Parathyroid adenoma (tissue), 2 donors: Measurements from ENCODE around the gene DMXL1.

Experiments
- H2AFZ ChIP-seq: fragments of 300-600 bp; sonication (generic); one replicate; pipeline ENCODE4 v1.7.0; 2017; ENCODE audit warnings: antibody characterized with exemption, mild to moderate bottlenecking
- H3K27ac ChIP-seq: fragments of 300-600 bp; sonication (generic); one replicate; pipeline ENCODE4 v1.7.0; 2017
- H3K27me3 ChIP-seq: fragments of 300-600 bp; sonication (generic); one replicate; pipeline ENCODE4 v1.7.0; 2017; ENCODE audit warnings: low read length; ENCODE audit not compliant: control insufficient read depth, insufficient read depth
- H3K36me3 ChIP-seq: fragments of 300-600 bp; sonication (generic); one replicate; pipeline ENCODE4 v1.7.0; 2017; ENCODE audit warnings: low read length; ENCODE audit not compliant: control insufficient read depth, insufficient read depth
- H3K4me1 ChIP-seq: fragments of 300-600 bp; sonication (generic); one replicate; pipeline ENCODE4 v1.7.0; 2017; ENCODE audit warnings: control low read depth
- H3K4me2 ChIP-seq: fragments of 300-600 bp; sonication (generic); one replicate; pipeline ENCODE4 v1.7.0; 2017; ENCODE audit warnings: low read length
- H3K4me3 ChIP-seq: fragments of 300-600 bp; sonication (generic); one replicate; pipeline ENCODE4 v1.7.0; 2017; ENCODE audit warnings: low read depth, low read length
- H3K79me2 ChIP-seq: fragments of 300-600 bp; sonication (generic); one replicate; pipeline ENCODE4 v1.7.0; 2017; ENCODE audit warnings: control low read depth
- H3K9ac ChIP-seq: fragments of 300-600 bp; sonication (generic); one replicate; pipeline ENCODE4 v1.7.0; 2017; ENCODE audit warnings: mild to moderate bottlenecking
- H3K9me3 ChIP-seq: fragments of 300-600 bp; sonication (generic); one replicate; pipeline ENCODE4 v1.7.0; 2017; ENCODE audit warnings: low read length; ENCODE audit not compliant: control insufficient read depth
- TF ChIP-seq, protein P1 (sequence below): fragments of 300-600 bp; sonication (generic); IDR thresholded peaks from one replicate; pipeline ENCODE4 v1.7.0; 2017; ENCODE audit warnings: antibody characterized with exemption, mild to moderate bottlenecking
- donor health status: primary hyperparathyroidism.

DMXL1 gene, protein sequence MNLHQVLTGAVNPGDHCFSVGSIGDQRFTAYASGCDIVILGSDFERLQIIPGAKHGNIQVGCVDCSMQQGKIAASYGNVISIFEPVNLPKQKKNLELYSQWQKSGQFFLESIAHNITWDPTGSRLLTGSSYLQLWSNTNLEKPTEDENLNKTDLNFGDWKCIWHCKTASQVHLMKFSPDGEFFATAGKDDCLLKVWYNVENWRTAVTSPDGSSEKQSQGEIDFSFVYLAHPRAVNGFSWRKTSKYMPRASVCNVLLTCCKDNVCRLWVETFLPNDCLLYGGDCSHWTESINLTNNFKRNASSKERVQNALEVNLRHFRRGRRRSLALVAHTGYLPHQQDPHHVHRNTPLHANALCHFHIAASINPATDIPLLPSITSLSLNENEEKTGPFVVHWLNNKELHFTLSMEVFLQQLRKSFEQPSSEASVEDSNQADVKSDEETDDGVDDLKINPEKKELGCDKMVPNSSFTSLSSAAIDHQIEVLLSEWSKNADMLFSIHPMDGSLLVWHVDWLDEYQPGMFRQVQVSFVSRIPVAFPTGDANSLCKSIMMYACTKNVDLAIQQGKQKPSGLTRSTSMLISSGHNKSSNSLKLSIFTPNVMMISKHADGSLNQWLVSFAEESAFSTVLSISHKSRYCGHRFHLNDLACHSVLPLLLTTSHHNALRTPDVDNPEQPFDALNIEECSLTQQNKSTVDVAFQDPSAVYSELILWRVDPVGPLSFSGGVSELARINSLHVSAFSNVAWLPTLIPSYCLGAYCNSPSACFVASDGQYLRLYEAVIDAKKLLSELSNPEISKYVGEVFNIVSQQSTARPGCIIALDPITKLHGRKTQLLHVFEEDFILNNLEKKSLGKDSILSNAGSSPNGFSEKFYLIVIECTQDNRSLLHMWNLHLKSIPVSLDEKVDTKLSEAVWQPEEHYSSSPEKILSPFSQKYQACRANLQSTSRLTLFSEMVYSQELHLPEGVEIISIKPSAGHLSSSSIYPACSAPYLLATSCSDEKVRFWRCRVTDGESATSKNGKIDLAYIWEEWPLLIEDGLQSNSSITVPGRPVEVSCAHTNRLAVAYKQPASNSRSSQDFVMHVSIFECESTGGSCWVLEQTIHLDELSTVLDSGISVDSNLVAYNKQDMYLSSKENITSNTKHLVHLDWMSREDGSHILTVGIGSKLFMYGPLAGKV (N-terminal part only)

DNA sequence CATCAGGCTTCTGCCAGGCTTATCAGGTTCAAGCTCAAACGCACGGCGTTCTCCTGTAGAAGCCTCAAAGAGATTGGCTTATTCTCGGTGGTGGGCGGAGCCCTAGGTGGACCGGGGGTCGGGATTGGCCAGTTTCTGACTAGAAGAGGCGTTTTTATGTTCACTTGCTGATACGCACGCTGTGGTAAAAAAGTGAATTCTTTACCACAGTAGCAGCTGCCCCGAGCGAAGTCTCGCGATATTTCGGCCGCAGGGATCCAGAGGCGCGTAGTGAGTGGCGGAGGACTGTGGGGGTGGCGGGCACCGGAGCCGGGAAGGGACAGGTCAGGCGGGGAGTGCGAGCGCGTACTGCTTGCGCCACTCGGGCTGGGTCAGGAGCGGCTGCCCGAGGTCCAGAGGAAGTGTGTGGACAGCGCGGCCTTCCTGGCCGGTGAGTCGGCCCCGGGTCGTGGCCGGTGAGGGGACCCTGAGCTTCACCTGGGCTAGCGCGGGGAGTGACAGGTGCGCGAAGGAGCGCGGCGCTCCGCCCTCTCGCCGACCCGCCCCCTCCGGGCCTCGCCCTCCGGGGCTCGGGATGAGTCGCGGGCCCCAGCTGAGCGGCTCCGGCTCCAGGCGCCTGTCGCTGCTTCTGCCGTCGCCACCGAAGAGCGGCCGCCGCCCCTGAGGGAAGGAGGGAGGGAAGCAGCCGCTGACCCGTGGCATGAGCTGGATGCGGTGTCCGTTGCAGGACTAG, at the start of gene DMXL1:
DMXL1 (plus strand) TSS at position 260 of the 733 bp plus-strand sequence. CDS start 483 bp downstream, outside the sequence.
- peak within 1 kb of the TSS; percentile 97 for H3K27ac ChIP-seq
- H3K4me2 ChIP-seq = peak within 1 kb of the TSS; percentile 97
- peaks cover 31% of the 10 kb centered on the region for H3K79me2 ChIP-seq
- H3K4me1 ChIP-seq = peaks cover 2% of the 10 kb centered on the region
- peak within 1 kb of the TSS; percentile 77 for H3K9ac ChIP-seq
- H2AFZ ChIP-seq = peak within 1 kb of the TSS; percentile 98
- no peaks in the 10 kb centered on the region for H3K9me3 ChIP-seq
- TF ChIP-seq, protein P1, sequence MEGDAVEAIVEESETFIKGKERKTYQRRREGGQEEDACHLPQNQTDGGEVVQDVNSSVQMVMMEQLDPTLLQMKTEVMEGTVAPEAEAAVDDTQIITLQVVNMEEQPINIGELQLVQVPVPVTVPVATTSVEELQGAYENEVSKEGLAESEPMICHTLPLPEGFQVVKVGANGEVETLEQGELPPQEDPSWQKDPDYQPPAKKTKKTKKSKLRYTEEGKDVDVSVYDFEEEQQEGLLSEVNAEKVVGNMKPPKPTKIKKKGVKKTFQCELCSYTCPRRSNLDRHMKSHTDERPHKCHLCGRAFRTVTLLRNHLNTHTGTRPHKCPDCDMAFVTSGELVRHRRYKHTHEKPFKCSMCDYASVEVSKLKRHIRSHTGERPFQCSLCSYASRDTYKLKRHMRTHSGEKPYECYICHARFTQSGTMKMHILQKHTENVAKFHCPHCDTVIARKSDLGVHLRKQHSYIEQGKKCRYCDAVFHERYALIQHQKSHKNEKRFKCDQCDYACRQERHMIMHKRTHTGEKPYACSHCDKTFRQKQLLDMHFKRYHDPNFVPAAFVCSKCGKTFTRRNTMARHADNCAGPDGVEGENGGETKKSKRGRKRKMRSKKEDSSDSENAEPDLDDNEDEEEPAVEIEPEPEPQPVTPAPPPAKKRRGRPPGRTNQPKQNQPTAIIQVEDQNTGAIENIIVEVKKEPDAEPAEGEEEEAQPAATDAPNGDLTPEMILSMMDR = no peak
- H3K4me3 ChIP-seq = peak within 1 kb of the TSS; percentile 92
- H3K36me3 ChIP-seq = no peaks in the 10 kb centered on the region
- no peaks in the 10 kb centered on the region for H3K27me3 ChIP-seq

DNA sequence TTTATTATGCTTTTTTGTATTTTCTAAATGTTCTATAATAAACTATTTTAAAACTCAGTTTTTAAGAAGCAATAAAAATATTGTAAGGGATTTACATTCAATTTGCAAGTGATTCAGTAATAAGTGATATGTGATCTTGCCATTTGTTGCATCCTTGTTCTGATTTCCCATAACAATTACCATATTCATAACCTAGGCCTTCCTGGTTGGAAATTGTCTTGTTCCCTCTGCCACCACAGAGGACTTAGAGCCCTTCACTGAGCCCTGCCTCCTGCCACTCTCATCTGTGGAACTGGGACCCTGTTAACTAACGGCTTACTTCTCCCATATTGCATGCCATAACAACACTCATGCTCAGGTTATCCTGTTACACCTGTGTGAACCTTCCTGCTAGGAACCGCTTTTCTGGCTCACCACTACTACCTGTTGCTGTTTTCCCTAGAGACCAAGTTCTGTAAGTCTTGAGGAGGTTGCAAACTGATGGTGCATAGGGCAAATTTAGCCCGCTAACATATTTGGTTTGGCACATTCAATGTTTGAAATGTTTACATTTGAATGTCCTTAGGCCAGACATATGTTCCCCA, 49.6 kb upstream of the DMXL1 start:
- no peak overlapping the region for H3K4me2 ChIP-seq
- H2AFZ ChIP-seq = no peak overlapping the region
- H3K9me3 ChIP-seq = no peaks in the 10 kb centered on the region
- no peaks in the 10 kb centered on the region for H3K36me3 ChIP-seq
- no peak overlapping the region for H3K4me3 ChIP-seq
- H3K4me1 ChIP-seq = no peaks in the 10 kb centered on the region
- H3K27me3 ChIP-seq = no peaks in the 10 kb centered on the region
- no peak overlapping the region for H3K9ac ChIP-seq
- H3K79me2 ChIP-seq = no peaks in the 10 kb centered on the region
- TF ChIP-seq, protein P1 = no peak
- no peak overlapping the region for H3K27ac ChIP-seq

DNA sequence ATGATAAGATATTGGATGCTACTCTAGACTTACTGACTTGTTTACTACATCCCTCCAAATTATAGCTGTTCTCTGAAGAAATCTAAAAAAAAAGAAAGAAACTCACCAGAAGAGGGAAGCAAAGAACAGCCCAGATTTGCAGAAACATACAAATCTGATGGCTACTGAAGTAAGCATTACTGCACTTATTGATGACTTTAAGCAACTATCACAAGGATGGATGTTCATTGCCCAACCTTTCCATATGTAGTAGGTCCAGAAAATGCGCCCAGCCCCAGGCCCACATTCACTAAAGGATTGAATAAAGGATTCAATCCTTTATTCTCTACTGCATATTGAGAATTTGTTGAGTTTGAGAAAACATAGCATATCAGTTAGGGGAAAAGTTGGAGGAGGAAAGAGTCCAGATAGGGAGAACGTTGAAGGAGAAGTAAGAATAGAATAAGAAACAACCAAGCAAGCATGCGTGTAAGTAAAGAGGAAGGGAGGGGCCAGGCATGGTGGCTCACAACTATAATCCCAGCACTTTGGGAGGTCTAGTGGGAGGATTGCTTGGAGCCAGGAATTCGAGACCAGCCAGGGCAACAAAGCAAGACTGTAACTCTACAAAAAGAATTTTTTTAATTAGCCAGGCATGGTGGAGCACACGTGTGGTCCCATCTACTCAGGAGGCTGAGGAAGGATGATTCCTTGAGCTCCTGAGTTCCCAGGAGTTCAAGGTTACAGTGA, 48.7 kb upstream of the DMXL1 start:
- Histone ChIP-seq H3K9ac (no peak overlapping the region), H3K9me3 (no peaks in the 10 kb centered on the region), H3K36me3 (no peaks in the 10 kb centered on the region), H3K4me1 (no peaks in the 10 kb centered on the region), H2AFZ (no peak overlapping the region), H3K4me2 (no peak overlapping the region), H3K27me3 (no peaks in the 10 kb centered on the region), H3K27ac (no peak overlapping the region), H3K79me2 (no peaks in the 10 kb centered on the region), H3K4me3 (no peak overlapping the region)
- TF ChIP-seq, protein P1 = peak; percentile 22

- H3K36me3 ChIP-seq = no peaks in the 10 kb centered on the region
- H3K9ac ChIP-seq = no peak overlapping the region
- no peak overlapping the region for H2AFZ ChIP-seq
- H3K27ac ChIP-seq = no peak overlapping the region
- no peak overlapping the region for H3K4me2 ChIP-seq
- H3K9me3 ChIP-seq = no peaks in the 10 kb centered on the region
- no peaks in the 10 kb centered on the region for H3K27me3 ChIP-seq
- TF ChIP-seq, protein P1 = no peak
- no peak overlapping the region for H3K4me3 ChIP-seq
- H3K4me1 ChIP-seq = no peaks in the 10 kb centered on the region
- no peaks in the 10 kb centered on the region for H3K79me2 ChIP-seq
These were observed 48.1 kb upstream of the DMXL1 start for GRCh38 chr5:119022773-119023172.
